Activated naive CD8-positive, alpha-beta T cell treated with anti-CD3 and anti-CD28 coated beads, Interleukin-2, amount 50 U/mL, for 16 hours (primary cell): ENCODE data around the gene CYTL1.

Source experiments
- DNase-seq: peaks from one replicate; pipeline ENCODE4 v3.0.0-alpha.2; 2020; ENCODE audit warnings: low read depth, low spot score

CYTL1 gene

GRCh38 chr4:4969298-4969697, 50.0 kb downstream of the CYTL1 start:
- no peak for DNase-seq

GRCh38 chr4:4968161-4968725, 51.0 kb downstream of the CYTL1 start:
- no peak for DNase-seq
